AG04449 (cell line): ENCODE measurements around the gene CEBPE.

ENCODE experiments used
- CTCF ChIA-PET: fragments of 350-600 bp; formaldehyde crosslinking; extraction: SDS; loops from one replicate; lab custom pipeline; 2021; ENCODE audit warnings: antibody characterized with exemption; lab: Yijun Ruan, JAX
- POLR2A ChIA-PET: fragments of 400-600, 350-600 bp; formaldehyde crosslinking; extraction: SDS; loops from one replicate; lab custom pipeline; 2020; ENCODE audit warnings: antibody characterized with exemption, inconsistent platforms; lab: Yijun Ruan, JAX
- DNase-seq: peaks from one replicate; pipeline ENCODE4 v3.0.0-alpha.2; 2010; ENCODE audit warnings: low read depth, low spot score
- H3K4me3 ChIP-seq: 2 replicates; pipeline ENCODE4 v1.5.1; 2011; ENCODE audit warnings: low read depth, mild to moderate bottlenecking, control low read depth, low read length
- TF ChIP-seq, protein P1 (sequence below): IDR thresholded peaks from one replicate; pipeline ENCODE4 v1.5.1; 2011; ENCODE audit warnings: mild to moderate bottlenecking, moderate library complexity, low read length, control low read depth, inconsistent platforms; ENCODE audit not compliant: insufficient read depth; ENCODE audit errors: missing control alignments

The CEBPE gene

DNA sequence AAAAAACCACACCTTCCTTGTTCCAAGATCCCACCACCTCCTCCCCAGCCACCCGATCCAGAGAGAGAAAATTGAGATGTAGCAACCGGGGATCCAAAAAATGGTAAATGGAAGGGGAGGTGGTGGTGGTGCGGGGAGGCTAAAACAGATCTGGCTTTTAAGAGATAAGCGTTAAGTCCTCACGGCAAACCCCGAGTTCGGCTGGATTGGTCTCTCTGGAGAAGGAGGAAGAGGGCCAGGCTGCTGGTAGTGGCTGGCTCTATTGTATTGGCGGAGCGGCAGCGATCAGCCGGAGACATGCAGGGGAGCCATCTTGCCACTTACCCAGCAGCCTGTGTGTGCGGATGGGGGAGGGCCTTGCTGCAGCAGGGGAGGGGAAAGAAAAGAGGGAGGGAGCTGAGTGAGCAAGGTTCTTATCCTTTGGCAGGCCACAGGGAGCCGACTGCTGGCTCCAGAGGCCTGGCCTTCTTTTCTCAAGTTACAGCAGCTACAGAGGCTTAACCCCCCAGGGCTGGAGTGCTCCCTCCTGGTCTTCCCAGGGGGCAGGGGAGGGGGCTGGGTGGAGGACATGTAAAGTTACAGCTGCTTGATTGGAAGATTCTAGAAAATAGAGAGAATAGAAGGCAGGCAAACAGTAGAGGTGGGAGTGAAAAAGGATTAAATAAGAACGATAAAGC lies 47.7 kb downstream of the CEBPE start:
- peak overlapping the region; percentile 86 for H3K4me3 ChIP-seq
- DNase-seq = peak; percentile 80
- ChIA-PET POLR2A (interaction anchor here (0.6 to 2.9 kb wide), 5 partner anchors 9 to 26 kb away, joined by 3 to 29 read pairs (median 7); partner anchors contain the start of genes ACIN1 and C14orf119), CTCF (interaction anchor here (0.7 to 17.4 kb wide), 17 partner anchors 9 to 515 kb away, joined by 3 to 452 read pairs (median 9); partner anchors contain the start of genes ACIN1, AJUBA, C14orf119 and CDH24)
- TF ChIP-seq, protein P1, sequence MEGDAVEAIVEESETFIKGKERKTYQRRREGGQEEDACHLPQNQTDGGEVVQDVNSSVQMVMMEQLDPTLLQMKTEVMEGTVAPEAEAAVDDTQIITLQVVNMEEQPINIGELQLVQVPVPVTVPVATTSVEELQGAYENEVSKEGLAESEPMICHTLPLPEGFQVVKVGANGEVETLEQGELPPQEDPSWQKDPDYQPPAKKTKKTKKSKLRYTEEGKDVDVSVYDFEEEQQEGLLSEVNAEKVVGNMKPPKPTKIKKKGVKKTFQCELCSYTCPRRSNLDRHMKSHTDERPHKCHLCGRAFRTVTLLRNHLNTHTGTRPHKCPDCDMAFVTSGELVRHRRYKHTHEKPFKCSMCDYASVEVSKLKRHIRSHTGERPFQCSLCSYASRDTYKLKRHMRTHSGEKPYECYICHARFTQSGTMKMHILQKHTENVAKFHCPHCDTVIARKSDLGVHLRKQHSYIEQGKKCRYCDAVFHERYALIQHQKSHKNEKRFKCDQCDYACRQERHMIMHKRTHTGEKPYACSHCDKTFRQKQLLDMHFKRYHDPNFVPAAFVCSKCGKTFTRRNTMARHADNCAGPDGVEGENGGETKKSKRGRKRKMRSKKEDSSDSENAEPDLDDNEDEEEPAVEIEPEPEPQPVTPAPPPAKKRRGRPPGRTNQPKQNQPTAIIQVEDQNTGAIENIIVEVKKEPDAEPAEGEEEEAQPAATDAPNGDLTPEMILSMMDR = no peak

DNA sequence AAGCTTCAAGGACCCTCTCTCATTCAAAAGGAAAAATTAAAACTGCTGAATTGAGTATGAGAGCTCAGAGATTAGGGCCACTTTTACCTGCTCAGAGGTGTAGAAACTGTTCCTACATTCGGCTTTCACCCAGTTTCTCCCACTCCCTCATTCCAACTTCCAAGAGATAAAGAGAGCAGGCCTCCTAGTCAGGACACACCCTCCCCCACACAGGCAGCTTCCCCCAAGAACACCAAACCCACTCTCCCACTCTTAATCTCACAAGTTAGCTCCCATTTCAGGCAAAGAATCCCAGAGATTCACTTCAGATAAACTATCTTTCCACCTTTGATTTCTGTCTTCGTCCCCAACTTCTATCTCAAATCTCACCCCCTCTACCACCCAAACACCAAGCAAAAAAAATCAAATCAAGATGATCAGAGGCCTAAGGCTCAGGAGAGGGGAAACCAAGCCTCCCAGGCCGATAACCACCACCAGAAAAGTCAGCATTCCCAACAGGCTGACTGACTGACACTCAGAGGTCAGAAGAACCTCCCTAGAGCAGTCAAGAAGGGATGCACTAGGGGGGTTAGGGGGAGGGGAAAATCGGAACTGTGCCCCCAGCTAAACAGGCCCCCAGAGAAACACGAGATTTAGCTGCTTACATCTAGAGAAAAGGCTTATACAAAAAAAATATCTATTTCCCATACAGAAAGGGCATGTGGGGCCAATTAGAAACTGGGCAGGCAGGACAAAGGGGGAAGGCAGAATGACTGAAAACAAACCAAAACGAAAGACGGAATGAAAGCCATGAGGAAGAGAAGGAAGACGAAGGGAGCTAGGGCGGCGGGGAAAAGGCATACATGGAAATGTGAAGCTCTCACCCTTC lies 48.6 kb downstream of the CEBPE start:
- TF ChIP-seq, protein P1 = no peak
- CTCF ChIA-PET = interaction anchor here (0.6 to 17.4 kb wide), 21 partner anchors 10 to 514 kb away, joined by 3 to 452 read pairs (median 7); partner anchors contain the start of genes ACIN1, AJUBA, C14orf119 and CDH24
- peak overlapping the region; percentile 86 for H3K4me3 ChIP-seq
- POLR2A ChIA-PET = interaction anchor here (1.2 to 2.9 kb wide), 4 partner anchors 9 to 25 kb away, joined by 4 to 29 read pairs (median 8); partner anchors contain the start of genes ACIN1 and C14orf119
- DNase-seq = no peak

DNA sequence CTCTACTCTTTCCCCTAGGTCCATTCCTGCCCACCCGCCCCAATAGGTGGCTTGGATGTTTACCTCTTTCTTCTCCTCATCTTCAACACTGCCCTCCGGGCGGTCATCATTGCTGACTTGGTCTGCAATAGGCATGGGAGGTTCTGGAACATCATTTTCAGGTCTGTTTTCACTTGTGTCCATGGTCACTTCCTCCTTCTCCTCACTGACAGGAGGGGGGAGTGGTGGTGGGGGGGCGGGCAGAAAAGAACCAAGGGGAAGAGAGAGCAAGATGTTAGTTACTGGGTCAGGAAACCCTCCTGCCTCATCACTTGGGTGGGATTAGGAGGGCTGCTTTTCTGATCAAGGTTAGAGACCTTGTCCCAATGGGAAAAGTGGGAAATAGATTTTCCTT lies 49.6 kb downstream of the CEBPE start:
- ChIA-PET POLR2A (interaction anchor here (0.6 to 1.6 kb wide), 7 partner anchors 9 to 115 kb away, joined by 3 to 25 read pairs (median 4); partner anchors contain the start of genes ACIN1, C14orf119 and CDH24), CTCF (interaction anchor here (0.6 to 31.7 kb wide), 43 partner anchors 9 to 549 kb away, joined by 3 to 1423 read pairs (median 7); partner anchors contain the start of genes ACIN1, AJUBA, C14orf119 and CDH24)
- TF ChIP-seq, protein P1 = no peak
- DNase-seq = no peak
- H3K4me3 ChIP-seq = peak overlapping the region; percentile 26

DNA sequence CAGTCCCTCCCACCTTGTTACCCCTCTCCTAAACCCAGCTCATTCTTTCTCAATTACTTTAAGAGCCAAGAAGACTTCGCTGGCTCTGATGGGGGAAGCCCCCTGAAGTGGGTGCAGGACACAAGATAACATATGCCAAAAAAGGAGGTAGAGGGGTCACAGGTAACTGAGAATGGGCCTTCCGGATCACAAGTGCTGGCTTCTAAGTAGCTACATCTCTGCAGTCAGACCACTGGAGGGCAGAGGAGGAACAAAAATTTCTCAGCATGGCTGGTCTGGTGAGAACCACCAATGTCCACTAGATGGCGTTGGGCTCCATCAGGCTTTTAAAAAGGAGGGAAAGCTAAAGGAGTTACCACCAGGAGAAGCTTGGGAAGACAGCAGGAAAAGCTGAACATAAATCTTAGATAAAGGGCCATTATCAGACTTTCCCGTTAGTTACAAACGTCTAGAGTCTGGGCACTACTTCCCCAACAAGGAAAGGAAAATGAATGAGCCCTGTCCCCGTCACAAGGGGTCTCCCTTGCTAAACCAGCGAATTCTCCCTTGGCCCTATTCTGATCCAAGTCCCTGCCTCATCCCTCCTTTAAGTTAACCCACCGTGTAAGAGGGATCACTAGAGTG lies 50.2 kb downstream of the CEBPE start:
- ChIA-PET POLR2A (interaction anchor here (0.6 to 1.6 kb wide), 8 partner anchors 8 to 115 kb away, joined by 3 to 25 read pairs (median 4); partner anchors contain the start of genes ACIN1, C14orf119 and CDH24), CTCF (interaction anchor here (0.6 to 31.7 kb wide), 50 partner anchors 9 to 549 kb away, joined by 3 to 1423 read pairs (median 5); partner anchors contain the start of genes ACIN1, AJUBA, C14orf119 and CDH24)
- DNase-seq = peak; percentile 61
- TF ChIP-seq, protein P1 = peak; percentile 92
- H3K4me3 ChIP-seq = peak overlapping the region; percentile 39

DNA sequence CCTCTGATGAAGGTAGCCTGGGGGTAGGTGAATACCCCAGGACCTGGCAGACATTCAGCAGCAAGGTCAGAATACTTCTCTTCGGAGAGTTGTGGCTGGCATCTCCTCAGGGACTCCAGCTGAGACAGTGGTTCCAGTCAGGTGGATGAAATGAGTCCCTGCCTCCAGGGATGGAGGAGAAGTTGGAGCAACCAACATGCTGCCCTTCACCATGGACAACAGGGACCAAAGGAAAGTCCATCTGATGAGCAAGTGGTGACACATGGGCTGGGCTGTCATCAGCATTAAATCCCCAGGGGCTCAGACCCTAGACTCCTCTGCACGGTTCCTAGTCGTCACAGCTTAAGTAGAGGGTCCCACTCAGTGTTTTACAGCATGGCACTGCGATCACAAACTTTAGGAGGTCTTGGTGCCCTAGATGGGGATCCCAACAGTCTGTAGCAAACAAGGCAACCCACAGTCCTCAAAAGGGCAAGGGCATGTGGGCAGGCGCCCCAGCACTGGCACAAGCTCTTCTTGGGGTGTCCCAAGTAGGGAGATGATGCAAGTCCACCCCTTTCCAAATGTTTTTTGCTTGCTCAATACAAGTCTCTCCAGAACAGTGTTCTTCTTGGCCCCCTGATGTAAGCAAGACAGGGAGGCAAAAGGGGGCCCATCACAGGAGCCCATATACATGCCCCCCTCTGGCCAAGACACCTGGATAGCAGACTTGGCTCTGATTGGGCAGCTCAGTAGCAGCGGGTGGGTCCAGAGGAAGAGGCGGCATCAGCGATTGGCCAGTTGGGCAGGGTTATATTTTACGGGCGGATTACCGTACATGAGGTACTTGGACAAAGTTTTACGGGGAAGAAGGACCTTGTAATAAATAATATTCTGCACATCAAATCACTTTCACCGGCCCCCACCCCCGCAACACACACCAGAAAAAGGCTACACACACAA lies 50.9 kb downstream of the CEBPE start:
- peak overlapping the region; percentile 39 for H3K4me3 ChIP-seq
- TF ChIP-seq, protein P1 = no peak
- ChIA-PET CTCF (interaction anchor here (0.8 to 31.7 kb wide), 46 partner anchors 9 to 548 kb away, joined by 3 to 1423 read pairs (median 6); partner anchors contain the start of genes ACIN1, AJUBA, C14orf119 and CDH24), POLR2A (interaction anchor here (0.9 to 1.6 kb wide), 5 partner anchors 10 to 41 kb away, joined by 3 to 25 read pairs (median 4); partner anchors contain the start of genes ACIN1, C14orf119 and CDH24)
- no peak for DNase-seq
